GM18858 (cell line): ENCODE measurements around the gene DNAJB1.
"Not testable (repeated sequence)": the region's sequence is repeated elsewhere in the genome, so short reads cannot be mapped to it uniquely, and the experiment has no call there.

ENCODE experiments used
- ATAC-seq: cut with Tn5 transposase; IDR thresholded peaks from one replicate; pipeline ENCODE4 v1.9.1; 2021; ENCODE audit not compliant: unreplicated experiment

The DNAJB1 gene

DNA sequence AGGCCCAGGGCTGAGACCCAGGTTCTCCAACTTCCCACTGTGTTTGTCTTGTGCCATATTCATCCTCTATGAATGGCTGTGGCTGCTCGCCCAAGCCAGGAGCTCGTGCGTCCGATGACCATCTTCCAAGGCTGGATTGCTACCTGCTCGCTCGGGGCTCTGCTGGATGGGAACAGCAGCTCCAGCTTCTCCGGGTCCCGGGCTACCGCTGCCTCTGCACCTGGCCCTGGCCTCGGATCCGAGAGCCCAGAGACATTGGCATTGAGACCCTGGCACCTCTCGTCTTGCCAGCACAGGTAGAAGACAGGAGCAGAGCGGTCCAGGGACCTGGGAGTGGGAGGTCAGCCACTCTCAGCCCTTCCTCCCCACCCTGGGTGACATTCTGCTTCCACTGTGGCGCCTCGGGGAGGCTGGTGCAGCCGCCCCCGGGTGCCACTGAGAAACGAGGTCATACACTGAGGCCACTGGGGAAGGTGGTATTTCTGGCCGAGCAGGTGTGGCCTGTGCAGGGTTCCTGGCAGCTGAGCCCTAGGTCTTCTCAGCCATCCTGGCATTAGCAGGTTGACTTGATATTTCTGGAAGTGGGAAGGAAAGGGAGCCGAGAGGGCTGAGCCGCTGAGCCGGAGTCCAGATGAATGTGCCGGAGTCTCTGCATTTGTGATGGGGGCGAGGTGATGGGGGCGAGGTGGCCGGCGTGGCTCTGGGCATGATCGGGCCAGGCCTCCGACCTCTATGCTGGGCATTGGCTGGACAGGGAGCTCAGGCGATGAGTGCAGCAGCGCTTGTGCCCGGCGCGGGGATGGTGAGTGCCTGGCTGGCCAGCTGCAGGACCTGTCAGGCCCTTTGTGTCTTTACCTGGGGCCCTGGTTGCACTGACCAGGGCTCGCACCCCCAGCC, 35.1 kb upstream of the DNAJB1 start:
- ATAC-seq, result no peak

DNA sequence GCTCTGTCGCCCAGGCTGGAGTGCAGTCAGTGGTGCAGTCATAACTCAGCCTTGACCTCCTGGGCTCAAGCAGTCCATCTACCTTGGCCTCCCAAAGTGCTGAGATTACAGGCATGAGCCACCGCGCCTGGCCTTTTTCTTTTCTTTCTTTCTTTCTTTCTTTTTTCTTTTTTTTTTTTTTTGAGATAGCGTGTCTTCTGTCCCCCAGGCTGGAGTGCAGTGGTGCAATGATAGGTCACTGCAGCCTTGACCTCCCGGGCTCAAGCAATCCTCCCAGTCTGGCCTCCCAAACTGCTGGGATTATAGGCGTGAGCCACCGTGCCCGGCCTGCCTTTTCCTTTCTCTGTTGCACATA, 33.8 kb upstream of the DNAJB1 start:
- ATAC-seq, result not testable (repeated sequence)

DNA sequence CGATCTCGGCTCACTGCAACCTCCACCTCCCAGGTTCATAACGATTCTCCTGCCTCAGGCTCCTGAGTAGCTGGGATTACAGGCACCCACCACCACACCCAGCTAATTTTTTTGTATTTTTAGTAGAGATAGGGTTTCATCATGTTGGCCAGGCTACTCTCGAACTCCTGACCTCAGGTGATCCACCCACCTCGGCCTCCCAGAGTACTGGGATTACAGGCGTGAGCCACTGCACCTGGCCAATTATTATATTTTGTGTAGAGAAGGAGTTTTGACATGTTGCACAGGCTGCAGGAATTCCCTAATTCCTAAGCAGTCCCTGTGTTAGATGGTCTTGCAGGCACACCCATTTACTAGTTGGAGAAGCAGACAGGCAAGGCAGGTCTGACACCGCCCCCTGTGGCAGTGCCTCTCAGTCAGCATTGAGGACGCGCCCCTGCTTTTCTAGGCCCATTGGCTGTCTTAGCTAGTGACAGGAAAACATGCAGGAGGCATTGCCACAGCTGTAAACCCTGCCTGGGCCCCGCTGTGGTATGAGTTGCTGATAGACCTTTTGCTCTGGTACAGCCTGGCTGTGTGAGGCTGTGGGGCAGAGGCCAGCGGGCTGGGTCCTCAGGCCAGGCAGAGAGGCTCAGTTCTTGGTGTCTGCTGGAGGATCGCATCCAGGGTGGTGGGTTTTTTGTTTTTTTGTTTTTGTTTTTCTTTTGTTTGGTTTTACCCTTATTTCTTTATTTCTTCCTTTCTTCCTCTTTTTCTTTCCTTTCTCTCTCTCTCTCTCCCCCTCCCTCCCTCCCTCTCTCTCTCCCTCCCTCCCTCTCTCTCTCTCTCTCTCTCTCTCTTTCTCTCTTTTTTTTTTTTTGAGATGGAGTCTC, 33.2 kb upstream of the DNAJB1 start:
- not testable (repeated sequence) for ATAC-seq

DNA sequence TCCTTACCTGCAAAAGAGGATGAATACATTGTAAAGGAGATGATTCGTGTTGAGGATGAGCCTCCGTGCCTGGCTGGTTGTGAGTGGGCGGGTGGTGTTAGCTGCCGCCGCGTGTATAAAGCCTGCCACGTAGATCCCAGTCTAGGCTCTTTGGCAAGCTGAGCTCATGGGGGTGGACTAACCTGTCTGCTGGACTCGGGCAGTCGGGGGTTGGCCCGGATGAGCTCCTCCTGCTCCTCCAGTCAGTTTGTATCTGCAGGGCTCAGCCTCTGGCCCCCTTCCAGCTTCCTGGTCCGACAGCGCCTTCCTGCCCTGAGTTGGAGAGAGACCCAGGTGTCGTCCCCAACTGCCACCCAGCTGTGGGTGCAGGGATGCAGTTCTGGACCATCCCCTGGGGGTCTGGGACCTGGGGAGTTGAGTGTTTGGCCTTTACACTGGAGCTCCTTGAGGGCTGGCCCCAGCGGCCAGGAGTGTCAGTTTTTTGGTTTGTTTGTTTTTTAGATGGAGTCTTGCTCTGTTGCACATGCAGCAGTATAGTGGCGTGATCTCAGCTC, 32.1 kb upstream of the DNAJB1 start:
- ATAC-seq, result no peak

DNA sequence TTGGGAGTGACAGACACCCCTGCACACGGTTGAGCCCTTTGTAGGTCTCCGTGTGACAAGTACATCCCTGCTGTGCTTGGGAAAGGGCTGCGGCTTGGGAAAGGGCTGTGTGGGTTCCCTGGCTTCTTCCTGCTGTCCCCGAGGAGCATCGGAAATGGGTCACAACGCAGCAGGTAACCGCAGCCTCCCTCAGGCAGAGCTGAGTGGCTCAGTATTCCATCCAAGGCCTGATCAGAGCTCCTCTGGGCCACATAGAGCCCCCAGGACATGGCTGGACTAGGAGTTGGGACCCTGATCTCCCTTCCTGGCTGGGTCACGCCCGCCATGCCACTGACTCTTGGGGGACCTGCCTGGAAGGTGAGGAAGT, 27.5 kb upstream of the DNAJB1 start:
- no peak for ATAC-seq

DNA sequence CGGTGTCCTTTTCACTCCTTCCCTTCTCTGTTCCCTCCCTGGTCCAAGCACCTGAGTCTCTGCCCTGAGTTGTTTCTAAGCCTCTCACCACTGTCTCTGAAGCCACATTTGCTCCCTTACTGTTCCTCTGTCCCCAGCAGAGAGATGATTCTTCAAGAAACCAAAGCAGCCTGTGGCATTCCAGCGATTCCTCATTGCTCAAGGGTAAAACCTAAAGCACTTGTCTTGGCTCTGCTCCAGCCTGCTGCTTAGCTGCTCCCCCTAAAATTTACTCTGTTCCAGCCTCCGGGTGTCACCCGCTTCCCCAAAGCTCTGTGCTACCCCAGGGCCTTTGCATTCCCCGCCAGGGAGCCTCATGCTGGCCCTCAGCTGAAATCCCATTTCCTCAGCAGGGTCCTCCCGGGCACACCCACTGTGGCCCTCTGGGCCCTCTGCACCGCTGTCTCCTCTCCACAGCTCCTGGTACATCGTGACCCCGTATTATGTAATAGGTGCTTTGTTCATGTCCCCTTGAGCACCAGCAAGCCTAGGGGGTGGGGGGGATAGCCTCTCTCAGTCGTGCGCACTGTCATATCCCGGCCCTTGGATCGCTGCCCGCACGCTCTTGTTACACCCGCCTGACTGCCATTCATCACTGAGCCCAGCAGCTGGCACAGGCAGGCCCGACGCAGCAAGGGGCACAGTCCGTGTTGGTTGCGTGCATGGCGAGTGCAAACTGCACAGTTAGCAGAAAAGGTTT, 26.9 kb upstream of the DNAJB1 start:
- ATAC-seq, result no peak

DNA sequence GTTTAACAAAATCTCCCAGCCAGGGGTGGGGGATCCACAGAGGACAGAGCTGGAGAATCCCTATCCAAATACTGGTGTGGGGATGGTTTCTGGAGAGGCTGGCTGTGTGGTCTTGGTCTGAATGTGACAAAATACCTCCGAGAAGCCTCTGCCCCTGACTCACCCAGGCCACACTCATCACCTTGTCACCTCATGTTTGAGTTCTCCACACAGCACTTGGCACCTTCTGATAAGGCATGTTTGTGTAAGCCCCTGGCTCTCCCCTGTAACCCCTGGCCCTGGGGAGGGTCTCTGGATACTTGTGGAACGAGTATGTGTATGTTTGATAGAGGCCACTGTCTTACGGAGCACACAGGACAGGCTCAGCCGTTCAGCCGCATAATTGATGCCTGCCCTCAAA, 25.9 kb upstream of the DNAJB1 start:
- no peak for ATAC-seq

DNA sequence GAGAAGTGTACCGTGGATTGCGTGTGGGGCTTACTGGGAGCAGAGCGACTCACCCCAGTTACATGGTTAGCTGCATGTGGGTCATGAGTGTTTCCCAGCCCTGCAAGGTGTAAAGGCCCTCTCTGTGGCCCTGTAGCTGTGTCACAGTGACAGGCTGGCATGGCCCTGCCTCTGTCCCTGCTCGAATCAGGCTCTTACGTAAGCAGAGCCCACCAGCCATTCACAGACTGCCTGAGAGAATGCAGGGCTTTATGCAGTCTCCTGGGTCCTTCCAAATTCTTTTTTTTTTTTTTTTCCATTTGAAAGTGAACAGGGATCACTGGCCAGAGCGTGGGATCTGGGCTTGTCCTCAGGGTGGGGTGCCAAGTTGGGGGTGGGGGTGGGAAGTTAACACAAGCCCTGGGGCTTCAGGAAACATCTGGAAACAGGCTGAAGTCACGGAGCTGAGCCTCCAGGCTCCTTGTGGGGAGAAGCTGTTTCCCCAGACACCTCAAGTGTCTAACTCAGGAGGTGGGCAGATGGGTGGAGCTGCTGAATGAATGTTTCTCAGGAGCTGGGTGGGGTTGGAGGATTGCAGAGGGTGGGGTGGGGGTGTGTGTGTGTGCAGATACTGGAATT, 24.6 kb upstream of the DNAJB1 start:
- no peak for ATAC-seq

DNA sequence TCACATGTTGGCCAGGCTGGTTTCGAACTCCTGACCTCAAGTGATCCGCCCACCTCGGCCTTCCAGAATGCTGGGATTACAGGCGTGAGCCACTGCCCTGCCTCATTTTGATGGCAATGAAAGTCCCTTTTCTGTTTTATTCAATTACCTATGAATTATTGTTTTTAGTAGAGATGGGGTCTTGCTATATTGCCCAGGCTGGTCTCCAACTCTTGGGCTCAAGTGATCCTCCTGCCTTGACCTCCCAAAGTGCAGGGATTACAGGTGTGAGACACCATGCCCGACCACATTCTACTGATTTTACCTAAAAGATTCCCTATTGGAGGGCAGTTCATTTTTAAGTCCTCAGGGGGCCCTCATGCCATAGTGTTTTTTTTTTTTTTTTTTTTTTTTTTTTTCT, 23.8 kb upstream of the DNAJB1 start:
- ATAC-seq, result not testable (repeated sequence)

DNA sequence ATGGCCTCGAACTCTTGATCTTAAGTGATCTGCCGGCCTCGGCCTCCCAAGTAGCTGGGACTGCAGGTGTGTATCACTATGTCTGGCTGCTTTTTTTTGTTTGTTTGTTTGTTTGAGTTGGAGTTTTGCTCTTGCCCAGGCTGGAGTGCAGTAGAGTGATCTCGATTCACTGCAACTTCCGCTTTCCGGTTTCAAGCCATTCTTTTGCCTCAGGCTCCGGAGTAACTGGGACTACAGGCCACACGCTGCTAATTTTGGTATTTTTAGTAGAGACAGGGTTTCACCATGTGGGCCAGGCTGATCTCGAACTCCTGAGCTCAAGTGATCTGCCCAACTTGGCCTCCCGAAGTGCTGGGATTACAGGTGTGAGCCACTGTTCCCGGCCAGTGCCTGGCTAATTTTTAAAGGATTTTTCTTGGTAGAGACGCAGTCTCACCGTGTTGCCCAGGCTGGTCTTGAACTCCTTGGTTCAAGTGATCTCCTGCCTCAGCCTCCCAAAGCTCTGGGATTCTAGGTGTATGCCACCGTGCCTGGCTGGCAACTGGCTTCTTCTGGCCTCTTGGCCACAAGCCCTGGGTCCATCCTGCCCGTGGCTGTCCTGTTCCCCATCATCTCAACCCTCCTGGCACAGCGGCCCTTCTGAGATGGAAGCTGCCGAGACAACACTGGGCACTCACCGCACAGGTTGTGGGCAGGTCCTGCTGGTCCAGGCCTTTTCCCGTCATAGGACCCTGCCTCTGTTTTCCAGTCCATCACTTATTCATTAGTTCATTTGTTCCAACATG, 22.7 kb upstream of the DNAJB1 start:
- ATAC-seq, result no peak

DNA sequence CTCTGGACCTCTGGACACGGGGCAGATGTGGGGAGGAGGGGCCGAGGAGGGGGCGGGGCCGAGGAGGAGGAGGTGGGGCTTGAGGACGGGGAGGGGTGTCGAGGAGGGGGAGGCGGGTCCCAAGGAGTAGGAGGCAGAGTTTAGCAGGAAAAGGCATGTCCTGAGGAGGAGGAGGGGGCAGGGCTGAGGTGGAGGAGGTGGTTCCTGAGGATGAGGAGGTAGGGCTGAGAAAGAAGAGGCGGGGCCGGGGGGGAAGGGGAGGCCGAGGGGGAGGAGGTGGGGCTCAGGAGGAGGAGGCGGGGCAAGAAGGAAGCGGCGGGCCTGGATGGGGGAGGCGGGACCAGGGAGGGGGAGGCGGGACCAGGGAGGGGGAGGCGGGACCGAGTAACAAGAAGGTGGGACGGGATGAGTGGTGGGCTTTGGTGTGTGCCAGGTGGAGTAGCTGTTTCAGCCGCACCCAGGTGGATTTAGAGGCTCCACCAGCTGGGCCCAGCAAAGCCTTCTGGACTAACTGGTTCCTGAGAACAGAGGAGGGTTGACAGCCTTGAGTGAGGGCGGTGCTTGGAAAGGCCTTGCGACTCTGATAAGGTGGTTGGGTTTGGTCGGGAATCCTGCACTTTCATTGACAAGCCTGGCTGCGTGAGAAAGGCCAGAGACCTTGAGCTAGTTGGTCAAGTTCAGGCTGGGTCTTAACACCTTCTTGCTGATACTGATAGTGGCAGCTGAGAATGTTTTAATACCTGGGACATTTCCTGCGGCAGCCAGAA, 18.9 kb upstream of the DNAJB1 start:
- no peak for ATAC-seq

DNA sequence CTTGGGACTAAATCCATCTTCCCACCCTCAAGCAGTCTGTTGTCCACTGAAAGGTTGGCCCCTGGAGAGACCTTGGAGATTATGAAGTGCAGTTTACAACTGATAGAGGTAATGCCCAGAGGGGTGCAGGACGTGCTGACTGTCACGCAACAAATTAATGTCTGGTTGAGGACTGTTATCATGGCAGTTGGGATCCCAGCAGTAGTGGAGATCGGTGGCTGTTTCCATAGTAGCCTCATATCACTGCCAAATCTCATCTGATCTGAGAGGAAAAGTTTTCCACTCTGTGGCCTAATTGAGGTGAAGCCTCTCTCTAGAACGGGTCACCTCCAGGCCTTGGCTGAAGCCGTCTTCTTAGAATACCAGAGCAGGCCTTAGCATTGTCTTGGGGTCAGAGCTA, 15.3 kb upstream of the DNAJB1 start:
- no peak for ATAC-seq

DNA sequence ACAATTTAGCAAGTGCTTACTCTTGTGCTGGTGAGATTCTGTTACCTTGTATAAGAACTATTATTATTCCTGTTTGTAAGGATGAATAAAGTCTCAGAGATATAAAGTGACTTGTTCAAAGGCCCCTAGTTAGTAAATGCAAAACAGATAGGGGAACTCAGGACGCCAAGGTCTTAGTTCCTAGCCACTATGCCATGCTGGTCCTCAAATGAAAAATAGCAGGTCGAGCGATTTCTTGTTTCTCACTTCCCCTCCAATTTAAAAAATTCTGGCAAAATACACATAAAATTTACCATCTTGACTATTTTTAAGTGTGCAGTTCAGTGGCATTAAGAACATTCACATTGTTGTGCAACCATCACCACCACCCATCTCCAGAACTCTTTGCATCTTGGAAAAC, 12.3 kb upstream of the DNAJB1 start:
- no peak for ATAC-seq

DNA sequence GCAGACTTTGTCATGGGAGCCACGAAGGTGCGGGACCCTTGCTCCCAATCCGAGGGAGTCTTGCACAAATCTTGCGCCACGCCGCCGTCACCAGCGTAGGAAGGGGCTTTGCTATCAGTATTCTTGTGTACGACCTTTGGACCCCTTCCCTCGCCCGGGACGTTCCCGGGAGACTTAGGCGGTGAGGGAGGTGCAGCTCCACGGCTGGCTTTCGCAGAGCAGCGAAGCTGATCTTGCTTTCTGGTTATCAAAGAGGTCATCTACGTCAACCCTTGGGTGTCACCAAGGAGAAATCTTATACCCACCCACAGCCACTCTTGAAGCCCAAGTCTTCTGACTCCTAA, 11.8 kb upstream of the DNAJB1 start:
- ATAC-seq, result no peak

DNA sequence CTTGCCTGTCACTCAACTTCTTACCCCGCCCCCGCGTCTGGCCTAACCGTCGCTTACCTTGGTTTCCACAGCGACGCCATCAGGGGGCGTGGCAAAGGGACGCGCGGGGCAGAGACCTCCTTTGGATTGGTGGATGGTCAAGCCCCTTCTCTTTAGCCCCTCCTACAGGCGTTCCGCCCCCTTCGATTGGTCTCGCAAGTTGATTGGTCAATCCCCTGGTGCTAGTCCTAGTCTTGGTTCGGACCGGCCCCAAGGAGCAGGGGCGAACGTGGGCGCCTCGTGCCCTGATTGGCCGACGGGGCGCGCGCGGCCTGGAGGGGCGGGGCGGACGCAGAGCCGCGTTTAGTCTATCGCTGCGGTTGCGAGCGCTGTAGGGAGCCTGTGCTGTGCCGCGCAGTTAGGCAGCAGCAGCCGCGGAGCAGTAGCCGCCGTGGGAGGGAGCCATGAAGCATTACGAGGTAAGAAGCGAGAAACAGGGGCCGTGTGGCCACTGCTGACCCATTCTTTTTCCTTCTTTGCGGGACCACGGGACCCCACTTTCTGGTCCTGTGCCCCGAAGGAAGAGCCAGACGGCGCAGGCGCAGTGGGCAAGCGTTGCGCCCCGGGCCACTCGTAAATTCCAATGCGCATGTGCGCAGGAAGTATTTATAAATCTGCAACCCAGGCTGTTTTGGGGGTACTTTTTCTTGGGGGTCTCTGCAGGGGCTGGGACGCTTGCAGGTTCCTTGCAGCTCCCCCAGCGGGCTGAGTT, 11.2 kb upstream of the DNAJB1 start, which contains the start of gene TECR:
TSS of gene TECR (plus strand) at position 341 of the 751 bp plus-strand sequence. CDS start at position 444, 103 bp downstream.
- peak; percentile 88 for ATAC-seq

DNA sequence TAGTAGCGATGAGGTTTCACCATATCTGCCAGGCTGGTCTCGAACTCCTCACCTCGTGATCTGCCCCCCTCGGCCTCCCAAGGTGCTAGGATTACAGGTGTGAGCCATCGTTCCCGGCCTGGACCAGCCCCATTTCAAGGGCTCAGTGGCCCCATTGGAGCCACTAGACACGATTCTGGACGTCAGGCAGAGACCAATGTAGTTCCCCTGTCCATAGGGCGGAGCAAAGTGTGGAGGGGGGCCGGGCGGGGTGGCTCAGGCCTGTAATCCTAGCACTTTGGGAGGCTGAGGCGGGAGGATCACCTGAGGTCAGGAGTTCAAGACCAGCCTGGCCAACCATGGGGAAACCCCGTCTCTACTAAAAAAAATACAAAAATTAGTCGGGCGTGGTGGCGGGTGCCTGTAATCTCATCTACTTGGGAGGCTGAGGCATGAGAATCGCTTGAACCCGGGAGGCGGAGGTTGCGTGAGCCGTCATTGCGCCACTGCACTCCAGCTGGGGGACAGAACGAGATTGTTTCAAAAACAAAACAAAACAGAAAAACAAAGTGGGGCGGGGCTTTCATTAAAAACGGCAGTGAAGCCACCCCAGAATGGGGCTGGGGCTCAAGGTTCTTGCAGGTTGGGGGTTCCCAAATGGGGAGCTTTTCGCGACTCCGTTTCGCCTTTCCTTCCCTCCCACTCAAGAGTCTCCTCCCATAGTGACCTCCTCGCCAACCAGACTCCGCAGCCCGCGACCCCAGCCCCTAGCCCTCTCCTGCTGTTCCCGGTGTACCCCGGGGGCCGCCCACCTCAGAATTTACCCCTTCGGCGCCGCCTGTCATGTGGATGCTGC, 10.4 kb upstream of the DNAJB1 start:
- no peak for ATAC-seq

DNA sequence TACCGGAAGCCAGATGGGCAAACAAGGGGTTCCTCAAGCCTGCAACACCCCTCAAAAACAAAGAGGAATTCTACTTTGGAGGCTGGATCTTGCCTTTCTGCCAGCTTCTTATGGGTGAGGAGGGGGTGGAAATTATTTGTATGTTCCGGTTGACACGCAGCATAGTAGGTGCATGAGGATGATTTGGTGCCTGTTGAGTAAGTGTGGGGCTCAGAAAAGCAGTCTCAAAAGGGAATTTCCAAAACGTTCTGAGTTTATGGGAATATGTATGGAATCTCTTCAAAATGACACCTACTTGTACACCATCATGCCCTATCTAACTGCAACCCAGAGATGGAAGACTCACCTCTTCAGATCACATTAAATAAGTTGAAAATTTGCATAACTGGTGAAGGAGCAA, 8.2 kb upstream of the DNAJB1 start:
- ATAC-seq, result no peak

DNA sequence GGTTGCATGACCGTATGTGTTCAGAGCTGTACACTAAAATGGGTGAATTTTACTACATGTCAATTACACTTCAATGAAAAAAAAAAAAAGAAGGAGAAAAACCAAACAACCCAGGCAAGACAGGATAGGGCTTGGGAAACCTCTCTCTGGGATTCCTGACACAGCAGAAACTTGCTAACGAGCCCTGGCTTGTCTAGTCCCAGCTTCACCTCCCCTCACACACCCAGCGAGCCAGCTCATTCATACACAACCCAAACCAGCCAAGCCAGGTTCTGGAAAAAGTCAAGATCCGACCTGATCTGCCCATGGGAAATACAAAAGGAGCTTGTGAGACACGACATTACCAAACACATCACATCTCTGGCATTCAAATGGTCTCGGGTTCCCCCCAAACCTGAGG, 7.5 kb upstream of the DNAJB1 start:
- ATAC-seq, result no peak
